HAP-1 (cell line): ENCODE results near the gene COQ9.

Experiments used
- DNase-seq, 2 experiments: peaks; one replicate each; pipeline ENCODE4 v3.0.0-alpha.2; 2016 to 2020; ENCODE audit warnings: low spot score in 2 of 2
- H3K27me3 ChIP-seq: fragments of 250-450 bp; sonication (Bioruptor Pico); 2 replicates; pipeline ENCODE4 v1.5.1; 2020; ENCODE audit warnings: low read depth, mild to moderate bottlenecking, moderate library complexity
- H3K36me3 ChIP-seq: fragments of 250-450 bp; sonication (Bioruptor Pico); replicated peaks from 2 replicates; pipeline ENCODE4 v1.5.1; 2020; ENCODE audit warnings: mild to moderate bottlenecking
- H3K4me1 ChIP-seq: fragments of 250-450 bp; sonication (Bioruptor Pico); 2 replicates; pipeline ENCODE4 v1.5.1; 2020; ENCODE audit warnings: mild to moderate bottlenecking
- H3K4me3 ChIP-seq: fragments of 250-450 bp; sonication (Bioruptor Pico); 2 replicates; pipeline ENCODE4 v1.5.1; 2020; ENCODE audit warnings: mild to moderate bottlenecking, moderate library complexity
- H3K9me3 ChIP-seq: fragments of 250-450 bp; sonication (Bioruptor Pico); 2 replicates; pipeline ENCODE4 v1.5.1; 2020; ENCODE audit warnings: mild to moderate bottlenecking, moderate library complexity
- in situ Hi-C: fragments of 300-500 bp; cut with MboI; formaldehyde crosslinking; loops from 3 replicates; pipeline ENCODE4 v1.14.3; 2020; ENCODE audit warnings: low sequenced_read_pairs, inconsistent platforms, mixed read lengths

Gene COQ9

DNA sequence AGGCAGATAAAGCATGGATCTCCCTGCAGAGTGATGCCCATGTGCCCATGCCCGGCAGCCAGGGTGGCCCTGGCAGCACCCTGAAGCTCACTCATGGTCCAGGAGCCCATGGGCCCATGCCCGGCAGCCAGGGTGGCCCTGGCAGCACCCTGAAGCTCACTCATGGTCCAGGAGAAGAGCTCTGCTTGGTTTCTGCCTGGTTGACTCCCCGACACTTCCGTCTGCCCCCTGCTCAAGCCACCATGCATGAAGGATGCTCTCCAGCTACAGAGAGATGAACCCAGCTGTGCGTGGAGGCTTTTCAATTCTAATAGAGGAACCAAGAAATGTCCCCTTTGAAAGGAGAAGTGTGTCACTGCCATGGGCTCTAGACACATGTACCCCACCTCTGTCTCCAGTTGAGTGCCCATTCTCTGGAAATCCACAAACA is 34.0 kb upstream of the COQ9 start:
- Histone ChIP-seq H3K4me3 (no peak overlapping the region), H3K36me3 (no peaks in the 10 kb centered on the region), H3K4me1 (peaks cover 8% of the 10 kb centered on the region), H3K27me3 (no peaks in the 10 kb centered on the region), H3K9me3 (no peaks in the 10 kb centered on the region)
- no peak for DNase-seq
- in situ Hi-C loops, result loop anchor here (10.0 kb wide), 1 partner anchor 329 kb away; no protein-coding TSS in a partner anchor

DNA sequence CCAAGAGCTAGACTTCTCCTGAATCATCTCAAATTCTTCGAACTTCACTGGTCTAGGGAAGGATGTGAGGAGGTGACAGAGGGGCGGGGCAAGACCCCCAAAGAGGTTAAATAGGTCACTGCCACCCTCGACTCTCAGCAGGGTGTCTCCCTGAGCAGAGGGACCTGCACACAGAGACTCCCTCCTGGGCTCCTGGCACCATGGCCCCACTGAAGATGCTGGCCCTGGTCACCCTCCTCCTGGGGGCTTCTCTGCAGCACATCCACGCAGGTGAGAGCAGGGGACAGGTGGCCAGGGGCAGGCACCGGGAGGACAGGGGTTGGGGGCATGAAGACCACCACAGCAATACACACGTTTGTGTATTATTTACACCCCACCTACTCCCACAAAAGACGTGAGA is 33.5 kb upstream of the COQ9 start:
- Histone ChIP-seq H3K4me3 (no peak overlapping the region), H3K9me3 (no peaks in the 10 kb centered on the region), H3K27me3 (no peaks in the 10 kb centered on the region), H3K36me3 (no peaks in the 10 kb centered on the region), H3K4me1 (peaks cover 8% of the 10 kb centered on the region)
- no peak for DNase-seq
- in situ Hi-C loops, result loop anchor here (10.0 kb wide), 1 partner anchor 329 kb away; no protein-coding TSS in a partner anchor

DNA sequence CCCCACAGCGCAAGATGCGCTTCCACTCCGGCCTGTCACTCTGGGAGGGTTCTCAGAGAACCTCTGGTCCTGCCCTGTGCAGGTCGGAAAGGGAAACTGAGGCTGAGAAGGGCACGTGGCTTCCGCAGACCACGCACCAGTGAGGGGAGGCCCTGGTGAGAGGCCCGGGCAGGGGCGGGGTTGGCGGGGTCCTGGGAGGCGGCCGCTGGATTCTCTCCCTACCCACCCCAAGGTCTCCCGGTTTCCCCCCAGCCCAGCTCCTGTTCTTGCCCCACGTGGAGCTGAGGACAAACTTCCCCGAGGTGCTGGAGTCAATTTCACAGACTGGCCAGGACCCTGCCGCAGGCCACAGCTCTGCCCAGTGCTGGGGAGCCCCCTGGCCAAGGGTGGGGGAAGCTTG is 31.2 kb upstream of the COQ9 start:
- H3K4me3 ChIP-seq, result no peak overlapping the region
- in situ Hi-C loops, result loop anchor here (5.0 to 10.0 kb wide), 2 partner anchors 114 to 331 kb away; no protein-coding TSS in a partner anchor
- H3K4me1 ChIP-seq, result peaks cover 8% of the 10 kb centered on the region
- DNase-seq, result no peak
- no peaks in the 10 kb centered on the region for H3K36me3 ChIP-seq
- no peaks in the 10 kb centered on the region for H3K27me3 ChIP-seq
- no peaks in the 10 kb centered on the region for H3K9me3 ChIP-seq

DNA sequence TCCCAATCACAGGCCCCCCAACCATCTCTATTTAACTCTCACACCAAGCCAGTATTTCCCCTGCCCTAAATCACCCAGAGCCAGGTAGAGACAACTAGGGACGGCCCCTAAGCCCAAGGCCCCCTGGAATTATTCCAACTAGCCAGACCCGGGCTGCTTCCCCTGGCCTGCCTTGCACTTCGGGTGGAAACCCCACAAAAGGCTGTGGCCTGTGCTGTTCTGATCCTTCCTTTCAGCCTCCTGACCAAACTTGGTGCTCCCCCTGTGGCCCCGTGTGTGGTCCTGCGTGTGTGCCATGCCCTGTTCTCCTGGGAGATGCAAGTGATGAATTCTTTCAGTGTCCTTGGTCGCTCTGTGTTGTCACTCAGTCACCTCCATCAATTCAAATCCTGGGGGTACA is 27.8 kb upstream of the COQ9 start:
- Histone ChIP-seq H3K36me3 (no peaks in the 10 kb centered on the region), H3K4me3 (no peak overlapping the region), H3K27me3 (no peaks in the 10 kb centered on the region), H3K9me3 (no peaks in the 10 kb centered on the region), H3K4me1 (peaks cover 8% of the 10 kb centered on the region)
- in situ Hi-C loops, result loop anchor here (5.0 to 10.0 kb wide), 2 partner anchors 117 to 335 kb away; no protein-coding TSS in a partner anchor
- DNase-seq, result no peak

DNA sequence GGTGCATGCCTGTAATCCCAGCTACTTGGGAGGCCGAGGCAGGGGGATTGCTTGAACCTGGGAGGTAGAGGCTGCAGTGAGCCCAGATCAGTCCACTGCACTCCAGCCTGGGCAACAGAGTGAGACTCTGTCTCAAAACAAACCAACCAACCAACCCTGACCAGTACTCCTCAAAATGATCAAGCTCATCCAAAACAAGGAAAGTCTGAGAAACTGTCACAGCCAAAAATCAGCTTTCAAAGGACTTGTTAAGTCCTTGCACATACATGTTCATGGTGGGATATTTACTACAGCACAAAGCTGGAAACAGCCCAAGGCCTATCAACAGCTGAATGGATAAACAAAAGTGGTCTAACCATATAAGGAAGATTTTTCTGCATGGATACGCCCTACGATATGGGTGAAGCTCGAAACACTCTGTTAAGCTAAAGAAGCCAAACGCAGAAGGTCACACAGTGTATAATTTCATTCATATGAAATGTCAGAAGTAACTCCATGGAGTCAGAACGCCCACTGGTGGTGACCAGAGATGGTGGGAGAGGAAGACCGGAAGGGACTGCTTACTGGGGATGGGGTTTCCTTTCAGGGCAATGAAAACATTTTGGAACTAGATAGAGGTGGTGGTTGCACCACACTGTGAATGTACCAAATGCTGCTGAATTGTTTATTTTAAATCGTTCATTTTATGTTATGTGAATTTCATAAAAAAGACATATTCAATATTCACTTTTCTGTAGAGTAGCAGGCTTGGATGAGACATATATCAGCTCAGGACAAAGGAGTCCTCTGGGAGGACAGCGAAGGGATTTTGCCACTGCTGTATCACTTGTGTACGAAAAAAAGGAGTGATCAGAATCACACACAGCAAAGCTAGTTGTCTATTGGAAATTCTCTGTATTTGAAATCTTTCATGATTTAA is 25.0 kb upstream of the COQ9 start:
- Histone ChIP-seq H3K27me3 (no peaks in the 10 kb centered on the region), H3K36me3 (peaks cover 2% of the 10 kb centered on the region; the same call in 1 of the 2 replicates), H3K4me1 (peaks cover 2% of the 10 kb centered on the region), H3K9me3 (no peaks in the 10 kb centered on the region), H3K4me3 (no peak overlapping the region)
- peak; percentile 59 to 77 for DNase-seq
- in situ Hi-C loops, result no loop called here

DNA sequence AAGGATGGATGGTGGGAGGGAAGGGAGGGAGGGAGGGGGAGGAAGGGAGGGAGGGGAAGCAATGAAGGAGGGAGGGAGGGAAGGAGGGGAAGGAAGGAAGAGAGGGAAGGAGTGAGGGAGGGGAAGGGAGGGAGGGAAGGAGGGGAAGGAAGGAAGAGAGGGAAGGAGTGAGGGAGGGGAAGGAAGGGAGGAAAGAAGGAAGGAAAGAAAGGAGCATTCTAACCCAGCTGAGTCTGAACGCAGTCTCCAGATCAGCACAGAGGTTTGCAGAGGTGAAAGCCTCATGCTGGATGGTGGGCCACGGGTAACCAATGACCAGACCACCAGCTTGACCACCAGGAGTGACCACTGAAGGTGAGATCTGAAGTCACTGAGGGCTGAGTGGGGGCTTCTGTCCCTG is 24.1 kb upstream of the COQ9 start:
- DNase-seq, result no peak
- Histone ChIP-seq H3K9me3 (no peaks in the 10 kb centered on the region), H3K27me3 (no peaks in the 10 kb centered on the region), H3K4me1 (no peaks in the 10 kb centered on the region; the same call in 1 of the 2 replicates), H3K36me3 (peaks cover 10% of the 10 kb centered on the region), H3K4me3 (no peak overlapping the region)
- in situ Hi-C loops, result no loop called here

DNA sequence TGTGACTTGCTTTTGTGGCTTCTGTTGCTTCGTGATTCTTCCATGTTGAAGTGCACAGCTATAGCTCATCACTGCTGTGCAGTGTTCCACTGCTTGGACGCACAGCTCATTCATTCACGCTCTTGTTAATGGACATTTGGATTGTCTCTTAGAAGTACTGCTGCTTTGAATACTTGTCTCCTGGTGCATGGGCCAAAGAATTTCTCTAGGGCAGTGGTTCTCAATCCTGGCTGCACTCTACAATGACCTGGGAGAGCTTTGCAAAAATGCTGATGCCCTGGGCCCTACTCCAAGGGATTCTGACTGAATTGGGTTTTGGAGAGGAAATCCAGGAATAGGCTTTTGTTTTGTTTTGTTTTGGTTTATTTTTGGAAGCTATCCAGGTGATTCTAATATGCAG is 22.7 kb upstream of the COQ9 start:
- no peaks in the 10 kb centered on the region for H3K27me3 ChIP-seq
- DNase-seq, result no peak
- no peaks in the 10 kb centered on the region; the same call in 1 of the 2 replicates for H3K4me1 ChIP-seq
- H3K36me3 ChIP-seq, result peaks cover 20% of the 10 kb centered on the region
- no peak overlapping the region for H3K4me3 ChIP-seq
- no peaks in the 10 kb centered on the region for H3K9me3 ChIP-seq
- in situ Hi-C loops, result no loop called here

DNA sequence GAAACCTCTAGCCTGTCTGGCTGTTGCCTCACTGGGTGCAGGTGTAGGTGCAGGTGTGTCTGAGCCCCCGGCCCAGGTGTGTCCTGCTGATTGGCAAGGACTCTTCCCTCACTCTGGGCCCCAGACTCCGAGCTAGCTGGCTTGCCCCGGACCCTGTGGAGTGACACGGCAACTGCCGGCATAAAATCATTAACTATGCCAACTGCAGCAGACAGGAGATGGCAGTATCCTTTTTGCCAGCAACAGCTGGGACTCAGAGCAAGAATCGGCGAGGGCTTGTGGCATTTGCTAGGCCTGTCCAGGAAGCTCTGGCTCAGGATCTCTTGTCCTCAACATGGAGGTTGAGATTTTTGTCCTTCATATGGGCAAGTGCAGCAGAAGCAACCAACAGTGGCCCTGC is 20.9 kb upstream of the COQ9 start:
- peaks cover 36% of the 10 kb centered on the region for H3K36me3 ChIP-seq
- DNase-seq, result no peak
- H3K27me3 ChIP-seq, result no peaks in the 10 kb centered on the region
- no peaks in the 10 kb centered on the region; the same call in 1 of the 2 replicates for H3K4me1 ChIP-seq
- H3K4me3 ChIP-seq, result no peak overlapping the region
- no peaks in the 10 kb centered on the region for H3K9me3 ChIP-seq
- in situ Hi-C loops, result no loop called here

DNA sequence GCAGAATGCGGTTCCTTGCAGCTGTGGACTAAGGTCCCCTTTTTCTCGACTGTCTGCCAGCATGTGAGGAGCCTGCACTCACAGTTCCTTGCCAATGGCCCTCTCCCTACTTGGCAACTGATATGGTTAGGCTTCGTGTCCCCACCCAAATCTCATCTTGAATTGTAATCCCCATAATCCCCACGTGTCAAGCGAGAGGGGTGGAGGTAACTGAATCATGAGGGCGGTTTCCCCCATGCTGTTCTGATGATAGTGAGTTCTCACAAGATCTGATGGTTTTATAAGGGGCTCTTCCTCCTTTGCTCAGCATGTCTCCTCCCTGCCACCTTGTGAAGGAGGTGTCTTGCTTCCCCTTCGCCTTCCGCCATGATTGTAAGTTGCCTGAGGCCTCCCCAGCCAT is 20.0 kb upstream of the COQ9 start:
- no peaks in the 10 kb centered on the region for H3K9me3 ChIP-seq
- no peaks in the 10 kb centered on the region for H3K27me3 ChIP-seq
- H3K4me3 ChIP-seq, result no peak overlapping the region
- H3K36me3 ChIP-seq, result peaks cover 43% of the 10 kb centered on the region
- in situ Hi-C loops, result no loop called here
- H3K4me1 ChIP-seq, result no peaks in the 10 kb centered on the region
- no peak for DNase-seq

DNA sequence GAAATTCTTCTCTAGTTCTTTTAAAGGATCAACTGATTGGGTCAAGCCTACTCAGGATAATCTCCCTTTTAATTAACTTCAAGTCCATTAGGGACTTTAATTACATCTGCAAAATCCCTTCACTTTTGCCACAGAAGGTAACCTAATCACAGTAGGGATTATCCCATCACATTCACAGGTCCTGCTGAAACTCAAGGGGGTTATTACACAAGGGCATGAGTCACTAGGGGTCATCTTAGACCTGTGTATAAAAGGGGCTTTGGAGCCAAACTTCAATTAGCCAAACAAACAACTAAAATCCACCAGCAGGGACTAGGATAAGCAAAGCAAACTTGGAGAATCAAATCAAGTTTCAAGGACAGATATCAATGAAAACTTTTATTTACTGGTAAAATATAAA is 19.5 kb upstream of the COQ9 start:
- in situ Hi-C loops, result no loop called here
- Histone ChIP-seq H3K36me3 (peaks cover 48% of the 10 kb centered on the region), H3K27me3 (no peaks in the 10 kb centered on the region), H3K9me3 (no peaks in the 10 kb centered on the region), H3K4me3 (no peak overlapping the region), H3K4me1 (no peaks in the 10 kb centered on the region)
- DNase-seq, result no peak

DNA sequence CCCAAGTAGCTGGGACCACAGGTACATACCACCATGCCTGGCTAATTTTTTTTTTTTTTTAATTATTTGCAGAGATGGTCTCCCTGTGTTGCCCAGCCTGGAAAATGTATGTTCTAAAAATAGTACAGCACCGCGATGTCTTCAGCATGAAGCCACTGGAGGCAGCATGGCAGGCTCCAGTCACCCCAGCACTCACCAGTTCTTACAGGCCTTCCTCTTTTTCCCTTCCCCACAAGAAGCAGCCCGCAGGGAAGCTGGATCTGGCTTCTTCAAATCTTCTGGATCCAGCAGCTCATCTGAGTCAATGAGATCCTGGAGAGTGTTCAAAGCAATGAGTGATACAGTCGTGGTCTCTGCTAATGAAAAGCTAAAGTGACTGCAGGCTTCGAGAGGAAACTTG is 16.3 kb upstream of the COQ9 start:
- in situ Hi-C loops, result no loop called here
- no peak for DNase-seq
- Histone ChIP-seq H3K4me3 (no peak overlapping the region), H3K36me3 (peaks cover 78% of the 10 kb centered on the region), H3K27me3 (no peaks in the 10 kb centered on the region), H3K4me1 (no peaks in the 10 kb centered on the region), H3K9me3 (no peaks in the 10 kb centered on the region)

DNA sequence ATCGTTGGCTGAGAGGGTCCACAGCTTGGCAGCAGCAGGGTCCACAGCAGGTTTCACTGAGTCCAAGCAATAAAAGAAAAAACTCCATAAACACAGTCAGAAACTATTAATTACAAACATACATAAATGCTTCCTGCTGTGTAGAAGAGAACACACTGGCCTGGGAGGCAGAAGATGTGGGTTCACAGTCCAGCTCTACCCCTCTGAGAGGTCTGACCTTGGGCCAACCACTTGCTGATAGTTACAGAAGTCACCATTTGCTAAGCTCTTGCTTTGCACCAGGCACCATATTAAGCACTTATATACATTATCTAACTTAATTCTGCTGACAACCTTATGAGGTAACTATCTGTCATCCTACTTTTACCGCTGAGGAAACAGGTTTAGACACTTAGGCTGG is 14.8 kb upstream of the COQ9 start:
- Histone ChIP-seq H3K36me3 (peaks cover 83% of the 10 kb centered on the region), H3K4me3 (no peak overlapping the region), H3K9me3 (no peaks in the 10 kb centered on the region), H3K27me3 (no peaks in the 10 kb centered on the region), H3K4me1 (no peaks in the 10 kb centered on the region)
- DNase-seq, result no peak
- in situ Hi-C loops, result no loop called here

DNA sequence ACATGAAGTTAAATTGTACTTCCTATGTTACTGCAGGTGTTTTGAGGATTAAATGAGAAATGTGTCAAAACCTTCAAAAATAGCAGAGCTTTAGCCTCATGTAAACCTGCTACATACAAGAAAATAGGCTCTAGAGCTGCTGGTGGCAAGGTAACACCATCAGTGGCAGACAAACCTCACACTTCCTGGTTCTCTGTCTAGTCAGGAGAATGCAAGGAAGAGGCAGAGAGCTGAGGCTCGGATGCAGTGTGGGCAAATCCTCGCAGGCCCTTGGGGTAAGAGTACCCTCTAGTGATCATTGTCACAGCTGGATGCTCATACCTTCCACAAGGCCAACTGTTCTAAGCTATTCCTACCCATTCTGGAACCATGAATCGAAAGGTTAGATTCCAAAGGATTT is 14.3 kb upstream of the COQ9 start:
- in situ Hi-C loops, result no loop called here

DNA sequence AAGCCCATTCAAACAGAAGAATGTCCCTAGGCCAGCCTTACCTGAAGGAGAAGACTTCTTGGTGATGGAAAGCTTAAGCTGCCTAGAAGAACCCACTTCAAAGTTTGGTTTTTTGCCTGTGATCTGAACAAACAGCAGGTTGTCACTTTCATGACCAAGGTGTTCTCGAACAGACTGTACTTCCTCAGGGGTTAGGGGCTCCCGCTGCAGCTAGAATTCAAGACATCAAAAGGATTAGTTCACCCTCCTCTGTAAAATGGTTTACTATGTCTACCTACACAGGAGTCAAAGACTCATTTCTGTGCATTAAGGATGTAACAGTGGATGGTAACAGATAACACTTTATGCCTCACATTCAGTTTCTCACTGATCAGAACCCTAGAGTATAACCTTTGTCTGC is 13.3 kb upstream of the COQ9 start:
- Histone ChIP-seq H3K4me1 (no peaks in the 10 kb centered on the region), H3K4me3 (no peak overlapping the region), H3K36me3 (peaks cover 78% of the 10 kb centered on the region), H3K9me3 (no peaks in the 10 kb centered on the region), H3K27me3 (no peaks in the 10 kb centered on the region)
- in situ Hi-C loops, result no loop called here
- DNase-seq, result no peak

More for the DNA sequence above, 14.3 kb upstream of the COQ9 start:
- Histone ChIP-seq H3K9me3 (no peaks in the 10 kb centered on the region), H3K4me1 (no peaks in the 10 kb centered on the region), H3K36me3 (peaks cover 78% of the 10 kb centered on the region), H3K27me3 (no peaks in the 10 kb centered on the region), H3K4me3 (no peak overlapping the region)
- no peak for DNase-seq
